Omental fat pad (tissue), 4 donors: ENCODE measurements around the gene LILRB1. TPM values are rescaled to one million over a fixed set of nuclear protein-coding genes. Genes with fewer than 3 reads are reported as not detected.

Experiments
- ATAC-seq: fragments of 150-250 bp; one replicate; pipeline ENCODE4 v1.9.1; 2016; ENCODE audit warnings: mild to moderate bottlenecking, moderate library complexity; ENCODE audit not compliant: low FRiP score
- DNase-seq: peaks from one replicate; pipeline ENCODE4 v3.0.0-alpha.2; 2019; ENCODE audit warnings: low spot score
- total RNA-seq, 4 donors: library from RNA; depleted of rRNA; stranded (reverse); fragments of >200 nt; gene quantifications; one replicate each; pipeline ENCODE4 v1.1.0, GENCODE V29; 2016
- TF ChIP-seq, protein P1 (sequence below), 3 donors: fragments of 450-650 bp; IDR thresholded peaks; one replicate each; pipeline ENCODE4 v1.5.1; 2016 to 2017; ENCODE audit warnings: antibody characterized with exemption in 3 of 3, mild to moderate bottlenecking in 3 of 3, moderate library complexity in 2 of 3

LILRB1 gene
- total RNA-seq, 4 donors from 2014 or later: 1.4 to 17.3 (median 6.1) TPM

DNA sequence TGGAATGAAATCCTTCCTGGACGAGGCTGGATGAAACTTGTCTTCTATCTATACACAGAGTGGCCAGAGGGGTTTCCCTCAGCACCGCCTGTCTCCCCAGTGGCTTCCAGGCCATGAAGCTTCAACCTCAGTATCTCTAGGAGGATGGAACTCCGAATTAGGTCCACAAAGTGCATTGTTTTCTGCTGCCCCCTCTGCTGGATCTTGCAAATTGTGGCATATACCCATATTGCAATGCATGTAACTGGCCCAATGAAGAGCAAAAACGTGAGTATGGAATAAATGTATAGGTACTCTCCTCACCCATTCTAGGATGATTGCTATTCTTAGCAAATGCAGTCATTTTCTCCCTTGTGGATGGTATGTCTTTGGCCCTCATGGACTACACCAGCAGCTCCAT lies 17.8 kb downstream of the LILRB1 start:
- TF ChIP-seq, protein P1, sequence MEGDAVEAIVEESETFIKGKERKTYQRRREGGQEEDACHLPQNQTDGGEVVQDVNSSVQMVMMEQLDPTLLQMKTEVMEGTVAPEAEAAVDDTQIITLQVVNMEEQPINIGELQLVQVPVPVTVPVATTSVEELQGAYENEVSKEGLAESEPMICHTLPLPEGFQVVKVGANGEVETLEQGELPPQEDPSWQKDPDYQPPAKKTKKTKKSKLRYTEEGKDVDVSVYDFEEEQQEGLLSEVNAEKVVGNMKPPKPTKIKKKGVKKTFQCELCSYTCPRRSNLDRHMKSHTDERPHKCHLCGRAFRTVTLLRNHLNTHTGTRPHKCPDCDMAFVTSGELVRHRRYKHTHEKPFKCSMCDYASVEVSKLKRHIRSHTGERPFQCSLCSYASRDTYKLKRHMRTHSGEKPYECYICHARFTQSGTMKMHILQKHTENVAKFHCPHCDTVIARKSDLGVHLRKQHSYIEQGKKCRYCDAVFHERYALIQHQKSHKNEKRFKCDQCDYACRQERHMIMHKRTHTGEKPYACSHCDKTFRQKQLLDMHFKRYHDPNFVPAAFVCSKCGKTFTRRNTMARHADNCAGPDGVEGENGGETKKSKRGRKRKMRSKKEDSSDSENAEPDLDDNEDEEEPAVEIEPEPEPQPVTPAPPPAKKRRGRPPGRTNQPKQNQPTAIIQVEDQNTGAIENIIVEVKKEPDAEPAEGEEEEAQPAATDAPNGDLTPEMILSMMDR (IDR thresholded peaks at IDR 0.05): no peak
- DNase-seq: no peak

DNA sequence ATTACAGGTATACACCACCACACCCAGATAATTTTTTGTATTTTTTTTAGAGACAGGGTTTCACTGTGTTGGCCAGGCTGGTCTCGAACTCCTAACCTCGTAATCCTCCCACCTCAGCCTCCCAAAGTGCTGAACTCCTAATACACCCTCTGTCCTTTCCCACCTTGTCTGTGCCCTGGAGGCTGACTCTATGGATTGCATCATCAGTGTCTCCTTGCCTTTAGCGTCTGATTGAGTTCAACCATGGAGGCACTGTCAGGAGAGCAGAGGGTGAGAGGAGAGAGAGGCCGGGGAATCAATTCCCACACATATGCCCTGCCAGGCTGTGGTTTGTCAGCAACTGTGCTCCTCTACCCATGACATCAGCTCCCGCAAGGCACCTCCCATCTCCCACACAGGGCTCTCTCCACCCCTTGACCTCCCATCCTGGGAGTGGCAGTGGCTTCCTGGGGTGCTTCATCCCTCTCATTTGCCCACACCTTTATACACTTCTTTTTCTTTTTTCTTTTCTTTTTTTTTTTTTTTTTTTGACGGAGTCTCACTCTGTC lies 19.9 kb downstream of the LILRB1 start:
- TF ChIP-seq, protein P1 (IDR thresholded peaks at IDR 0.05): no peak
- DNase-seq (no peak), ATAC-seq (no peak)

More for the DNA sequence above, 17.8 kb downstream of the LILRB1 start:
- ATAC-seq: no peak

DNA sequence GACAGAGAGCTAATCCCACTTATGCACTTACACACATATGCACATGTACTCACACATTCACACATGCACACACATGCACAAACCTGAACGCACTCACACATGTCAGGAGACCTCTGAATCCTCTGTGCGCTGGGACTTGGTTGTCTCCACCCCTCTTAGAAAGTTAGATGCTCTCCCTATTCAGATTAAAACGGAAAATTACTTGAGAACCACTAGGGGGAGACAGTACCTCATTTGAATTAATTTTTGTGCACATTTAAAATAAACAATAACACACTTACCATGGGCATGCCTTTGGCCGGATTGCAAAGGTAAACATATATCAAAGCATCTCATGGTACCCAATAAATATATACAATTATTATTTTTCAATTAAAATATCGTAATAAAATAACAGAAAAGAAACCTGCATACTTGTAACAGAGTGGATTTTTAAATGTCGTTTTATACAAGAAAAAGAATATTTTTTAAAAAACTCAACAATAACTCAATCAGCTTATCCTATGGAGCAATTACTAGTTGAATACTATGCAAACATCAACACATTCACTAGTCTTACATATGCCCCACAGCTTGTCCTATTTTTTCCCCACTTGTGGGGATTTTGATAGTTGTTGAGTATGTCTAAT lies 23.0 kb downstream of the LILRB1 start:
- ATAC-seq: no peak

DNA sequence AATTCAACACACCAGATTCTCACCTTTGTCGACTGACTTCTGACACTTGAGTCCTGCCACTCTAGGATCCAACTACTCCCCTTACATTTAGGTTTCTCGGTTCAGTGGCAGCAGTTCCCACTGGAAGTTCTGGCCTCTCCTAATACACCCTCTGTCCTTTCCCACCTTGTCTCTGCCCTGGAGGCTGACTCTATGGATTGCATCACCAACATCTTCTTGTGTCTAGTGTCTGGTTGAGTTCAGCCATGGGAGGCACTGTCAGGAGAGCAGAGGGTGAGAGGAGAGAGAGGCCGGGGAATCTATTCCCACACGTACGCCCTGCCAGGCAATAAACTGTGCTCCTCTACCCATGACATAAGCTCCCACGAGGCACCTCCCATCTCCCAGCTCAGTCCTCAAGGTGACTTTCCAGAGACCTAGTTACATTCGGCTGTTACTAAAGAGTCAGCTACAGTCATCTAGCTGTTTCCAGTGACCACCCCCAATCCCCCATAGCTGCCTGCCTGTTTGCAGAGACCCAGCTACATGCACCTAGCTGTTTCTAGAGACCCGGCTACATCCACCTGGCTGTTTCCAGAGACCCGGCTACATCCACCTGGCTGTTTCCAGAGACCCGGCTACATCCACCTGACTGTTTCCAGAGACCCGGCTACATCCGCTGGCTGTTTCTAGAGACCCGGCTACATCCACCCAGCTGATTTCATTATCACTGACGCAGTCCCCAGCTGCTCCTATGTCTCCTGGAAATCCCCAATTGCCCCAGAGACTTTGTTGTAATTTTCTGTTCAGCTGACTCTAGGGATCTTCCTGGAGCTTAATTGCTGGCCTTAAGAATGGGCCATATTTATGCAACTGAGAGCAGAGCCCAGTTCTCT lies 24.4 kb downstream of the LILRB1 start:
- no peak for DNase-seq
- no peak for ATAC-seq
- TF ChIP-seq, protein P1 (IDR thresholded peaks at IDR 0.05): no peak

More for the DNA sequence above, 23.0 kb downstream of the LILRB1 start:
- DNase-seq: no peak
- TF ChIP-seq, protein P1 (IDR thresholded peaks at IDR 0.05): no peak

DNA sequence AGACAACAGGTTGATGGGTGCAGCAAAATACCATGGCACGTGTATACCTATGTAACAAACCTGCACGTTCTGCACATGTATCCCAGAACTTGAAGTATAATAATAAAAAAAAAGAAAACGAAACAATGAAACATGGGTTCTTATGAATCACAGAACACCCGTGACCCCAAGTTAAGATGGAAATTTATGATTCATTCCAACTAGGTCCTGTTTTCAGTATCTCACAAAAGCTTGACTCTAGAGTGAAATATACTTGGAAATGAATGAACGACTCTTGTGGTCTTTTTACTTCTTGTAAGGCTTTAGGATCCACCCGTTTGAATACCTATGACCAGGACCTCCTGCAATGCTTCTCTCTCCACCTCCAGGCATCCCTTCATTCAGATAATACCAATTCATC lies 29.0 kb downstream of the LILRB1 start:
- ATAC-seq (no peak), DNase-seq (no peak)
- TF ChIP-seq, protein P1 (IDR thresholded peaks at IDR 0.05): no peak

DNA sequence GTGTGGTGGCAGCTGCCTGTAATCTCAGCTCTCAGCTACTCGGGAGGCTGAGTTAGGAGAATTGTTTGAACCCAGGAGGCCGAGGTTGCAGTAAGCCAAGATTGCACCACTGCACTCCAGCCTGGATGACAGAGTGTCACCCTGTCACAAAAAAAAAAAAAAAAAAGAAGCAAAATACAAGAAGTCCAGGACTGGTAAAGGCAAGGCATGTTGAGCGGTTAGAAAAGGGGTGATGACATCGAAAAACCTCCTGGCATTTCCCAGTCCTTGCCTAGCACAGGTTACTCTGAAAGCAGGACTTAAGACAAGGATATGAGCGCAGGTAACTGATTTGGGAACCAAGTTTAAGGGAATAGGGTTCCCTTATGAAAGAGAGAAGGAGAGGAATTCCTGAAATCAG lies 30.0 kb downstream of the LILRB1 start:
- no peak for DNase-seq
- TF ChIP-seq, protein P1 (IDR thresholded peaks at IDR 0.05): no peak
- no peak for ATAC-seq
